ENCODE results near the gene PHC3.

The PHC3 gene, protein sequence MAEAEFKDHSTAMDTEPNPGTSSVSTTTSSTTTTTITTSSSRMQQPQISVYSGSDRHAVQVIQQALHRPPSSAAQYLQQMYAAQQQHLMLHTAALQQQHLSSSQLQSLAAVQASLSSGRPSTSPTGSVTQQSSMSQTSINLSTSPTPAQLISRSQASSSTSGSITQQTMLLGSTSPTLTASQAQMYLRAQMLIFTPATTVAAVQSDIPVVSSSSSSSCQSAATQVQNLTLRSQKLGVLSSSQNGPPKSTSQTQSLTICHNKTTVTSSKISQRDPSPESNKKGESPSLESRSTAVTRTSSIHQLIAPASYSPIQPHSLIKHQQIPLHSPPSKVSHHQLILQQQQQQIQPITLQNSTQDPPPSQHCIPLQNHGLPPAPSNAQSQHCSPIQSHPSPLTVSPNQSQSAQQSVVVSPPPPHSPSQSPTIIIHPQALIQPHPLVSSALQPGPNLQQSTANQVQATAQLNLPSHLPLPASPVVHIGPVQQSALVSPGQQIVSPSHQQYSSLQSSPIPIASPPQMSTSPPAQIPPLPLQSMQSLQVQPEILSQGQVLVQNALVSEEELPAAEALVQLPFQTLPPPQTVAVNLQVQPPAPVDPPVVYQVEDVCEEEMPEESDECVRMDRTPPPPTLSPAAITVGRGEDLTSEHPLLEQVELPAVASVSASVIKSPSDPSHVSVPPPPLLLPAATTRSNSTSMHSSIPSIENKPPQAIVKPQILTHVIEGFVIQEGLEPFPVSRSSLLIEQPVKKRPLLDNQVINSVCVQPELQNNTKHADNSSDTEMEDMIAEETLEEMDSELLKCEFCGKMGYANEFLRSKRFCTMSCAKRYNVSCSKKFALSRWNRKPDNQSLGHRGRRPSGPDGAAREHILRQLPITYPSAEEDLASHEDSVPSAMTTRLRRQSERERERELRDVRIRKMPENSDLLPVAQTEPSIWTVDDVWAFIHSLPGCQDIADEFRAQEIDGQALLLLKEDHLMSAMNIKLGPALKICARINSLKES

DNA sequence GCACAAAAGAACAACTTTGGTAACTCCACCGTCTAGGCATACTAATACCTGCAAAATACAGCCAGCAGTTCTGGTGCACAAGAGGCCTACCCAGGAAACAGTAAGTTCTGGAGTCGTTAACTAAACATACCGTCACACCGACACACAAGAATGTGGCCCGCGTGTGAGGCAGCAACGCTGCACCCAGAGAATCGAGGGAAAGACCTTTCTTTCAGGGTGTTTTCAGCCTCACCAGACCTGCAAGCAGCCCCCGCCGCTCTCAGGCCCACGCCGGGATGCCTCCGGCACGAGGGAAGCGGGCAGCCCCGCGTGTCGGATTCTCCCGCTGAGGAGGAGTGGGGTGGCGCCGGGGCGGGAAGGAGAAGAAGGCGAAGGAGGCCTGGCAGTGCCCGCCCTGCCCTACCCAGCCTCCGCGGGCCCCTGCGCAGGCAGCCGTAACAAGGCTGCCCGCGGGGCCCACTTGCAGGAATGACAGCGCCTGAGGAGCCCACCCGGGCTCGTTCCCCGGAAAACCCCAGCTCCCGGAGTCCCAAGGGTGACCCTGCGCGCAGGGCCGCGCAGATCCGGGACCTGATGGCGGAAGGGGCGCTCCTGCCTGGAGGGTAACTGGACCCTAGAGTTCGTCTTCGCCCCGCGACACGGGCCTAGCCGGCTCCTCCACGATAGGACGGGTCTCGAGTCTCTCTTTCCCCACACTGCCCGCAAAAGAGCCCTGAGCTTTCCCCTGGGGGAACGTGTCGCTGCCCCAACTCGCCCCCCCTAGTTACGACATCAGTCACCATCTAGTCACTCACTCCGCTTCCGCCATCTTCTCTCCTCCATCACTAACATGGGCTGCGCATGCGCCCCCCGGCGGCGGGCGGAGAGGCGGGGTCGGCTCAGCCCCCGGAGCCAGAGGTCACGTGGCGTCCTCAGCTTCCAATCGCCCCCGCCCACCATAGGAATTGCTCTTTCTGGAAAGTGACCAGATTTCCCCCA, at the start of gene PHC3:
TSS of gene PHC3 (minus strand) at position 826 of the 978 bp plus-strand sequence. CDS start at position 808, 18 bp downstream.
- TF ChIP-seq, protein P1, sequence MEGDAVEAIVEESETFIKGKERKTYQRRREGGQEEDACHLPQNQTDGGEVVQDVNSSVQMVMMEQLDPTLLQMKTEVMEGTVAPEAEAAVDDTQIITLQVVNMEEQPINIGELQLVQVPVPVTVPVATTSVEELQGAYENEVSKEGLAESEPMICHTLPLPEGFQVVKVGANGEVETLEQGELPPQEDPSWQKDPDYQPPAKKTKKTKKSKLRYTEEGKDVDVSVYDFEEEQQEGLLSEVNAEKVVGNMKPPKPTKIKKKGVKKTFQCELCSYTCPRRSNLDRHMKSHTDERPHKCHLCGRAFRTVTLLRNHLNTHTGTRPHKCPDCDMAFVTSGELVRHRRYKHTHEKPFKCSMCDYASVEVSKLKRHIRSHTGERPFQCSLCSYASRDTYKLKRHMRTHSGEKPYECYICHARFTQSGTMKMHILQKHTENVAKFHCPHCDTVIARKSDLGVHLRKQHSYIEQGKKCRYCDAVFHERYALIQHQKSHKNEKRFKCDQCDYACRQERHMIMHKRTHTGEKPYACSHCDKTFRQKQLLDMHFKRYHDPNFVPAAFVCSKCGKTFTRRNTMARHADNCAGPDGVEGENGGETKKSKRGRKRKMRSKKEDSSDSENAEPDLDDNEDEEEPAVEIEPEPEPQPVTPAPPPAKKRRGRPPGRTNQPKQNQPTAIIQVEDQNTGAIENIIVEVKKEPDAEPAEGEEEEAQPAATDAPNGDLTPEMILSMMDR (IDR thresholded peaks at IDR 0.05; ENCODE audit: insufficient read depth, low read depth, low read length, missing control alignments): no peak
- peak within 1 kb of the TSS; percentile 90 for H3K4me3 ChIP-seq (ENCODE audit: low read depth, low read length)
- DNase-seq (ENCODE audit: low read depth): peak; percentile 95

DNA sequence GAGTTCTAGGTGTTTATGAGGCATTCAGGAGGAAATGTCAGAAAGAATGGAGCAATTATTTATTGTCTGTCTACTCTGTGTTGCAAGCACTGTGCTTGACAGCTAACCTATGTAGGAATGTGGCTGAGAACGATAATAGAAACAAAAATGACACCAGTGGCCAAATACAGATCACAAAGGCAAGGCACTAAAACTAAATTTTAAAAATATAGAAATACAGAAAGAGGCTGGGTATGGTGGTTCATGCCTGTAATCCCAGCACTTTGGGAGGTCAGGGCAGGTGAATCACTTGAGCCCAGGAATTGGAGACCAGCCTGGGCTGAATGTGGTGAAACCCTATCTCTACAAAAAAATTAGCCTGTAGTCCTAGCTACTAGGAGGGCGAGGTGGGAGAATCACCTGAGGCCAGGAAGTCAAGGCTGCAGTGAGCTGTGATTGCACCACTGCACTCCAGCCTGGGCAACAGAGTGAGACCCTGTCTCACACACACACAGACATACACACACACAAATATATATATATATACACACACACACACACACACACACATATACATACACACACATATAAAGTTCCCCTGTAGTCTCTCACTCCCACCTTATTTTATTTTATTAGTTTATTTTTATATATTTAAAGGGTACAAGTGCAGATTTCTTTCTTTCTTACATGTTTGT, 46.7 kb upstream of the PHC3 start:
- no peak for DNase-seq (ENCODE audit: low read depth)
- TF ChIP-seq, protein P1 (IDR thresholded peaks at IDR 0.05; ENCODE audit: insufficient read depth, low read depth, low read length, missing control alignments): no peak
- H3K4me3 ChIP-seq (ENCODE audit: low read depth, low read length): no peak overlapping the region

DNA sequence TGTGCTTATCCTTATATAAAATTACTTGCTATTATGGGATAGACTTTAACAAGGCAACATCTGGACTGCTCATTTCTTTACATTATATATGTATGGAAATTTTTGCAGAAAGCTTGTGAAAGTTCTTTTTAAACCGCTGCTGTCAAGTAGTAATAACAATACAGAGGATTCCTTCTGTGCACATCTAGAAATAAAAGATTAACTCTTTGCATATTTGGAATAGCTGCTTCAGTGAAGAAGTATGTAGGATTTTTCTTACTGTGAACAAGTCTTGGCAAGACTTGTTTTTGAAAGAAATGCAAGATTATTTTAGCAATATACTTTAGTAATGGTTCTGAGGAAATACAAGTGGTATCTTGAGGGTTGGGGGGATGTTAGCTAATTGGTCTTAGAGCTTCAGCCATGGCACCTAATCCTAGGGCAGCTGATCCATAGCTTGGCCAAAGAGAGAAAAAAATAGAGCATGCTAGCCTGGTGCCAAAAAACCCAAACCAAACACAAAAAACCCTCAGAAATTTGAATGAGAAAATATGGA, 45.0 kb upstream of the PHC3 start:
- H3K4me3 ChIP-seq (ENCODE audit: low read depth, low read length): no peak overlapping the region
- TF ChIP-seq, protein P1 (IDR thresholded peaks at IDR 0.05; ENCODE audit: insufficient read depth, low read depth, low read length, missing control alignments): no peak
- no peak for DNase-seq (ENCODE audit: low read depth)

DNA sequence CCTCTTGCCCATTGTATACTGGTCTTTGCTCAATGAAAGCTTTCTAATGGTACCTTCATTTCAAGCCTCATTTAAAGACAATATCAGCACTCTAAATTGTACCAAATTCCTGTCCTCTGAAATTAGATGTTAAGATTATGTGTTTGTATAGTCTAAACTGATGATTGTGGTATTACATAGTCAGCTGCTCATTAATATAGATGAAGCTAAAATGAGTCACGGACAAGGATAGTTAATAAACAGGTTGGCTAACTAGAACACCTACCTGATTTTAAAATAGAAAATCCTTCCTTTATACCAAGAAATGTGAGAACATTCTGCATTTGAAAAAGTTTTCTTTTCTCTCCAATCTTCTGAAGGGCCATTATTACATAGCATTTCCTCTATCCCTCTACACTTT, 43.6 kb upstream of the PHC3 start:
- no peak for DNase-seq (ENCODE audit: low read depth)
- TF ChIP-seq, protein P1 (IDR thresholded peaks at IDR 0.05; ENCODE audit: insufficient read depth, low read depth, low read length, missing control alignments): no peak
- H3K4me3 ChIP-seq (ENCODE audit: low read depth, low read length): no peak overlapping the region

DNA sequence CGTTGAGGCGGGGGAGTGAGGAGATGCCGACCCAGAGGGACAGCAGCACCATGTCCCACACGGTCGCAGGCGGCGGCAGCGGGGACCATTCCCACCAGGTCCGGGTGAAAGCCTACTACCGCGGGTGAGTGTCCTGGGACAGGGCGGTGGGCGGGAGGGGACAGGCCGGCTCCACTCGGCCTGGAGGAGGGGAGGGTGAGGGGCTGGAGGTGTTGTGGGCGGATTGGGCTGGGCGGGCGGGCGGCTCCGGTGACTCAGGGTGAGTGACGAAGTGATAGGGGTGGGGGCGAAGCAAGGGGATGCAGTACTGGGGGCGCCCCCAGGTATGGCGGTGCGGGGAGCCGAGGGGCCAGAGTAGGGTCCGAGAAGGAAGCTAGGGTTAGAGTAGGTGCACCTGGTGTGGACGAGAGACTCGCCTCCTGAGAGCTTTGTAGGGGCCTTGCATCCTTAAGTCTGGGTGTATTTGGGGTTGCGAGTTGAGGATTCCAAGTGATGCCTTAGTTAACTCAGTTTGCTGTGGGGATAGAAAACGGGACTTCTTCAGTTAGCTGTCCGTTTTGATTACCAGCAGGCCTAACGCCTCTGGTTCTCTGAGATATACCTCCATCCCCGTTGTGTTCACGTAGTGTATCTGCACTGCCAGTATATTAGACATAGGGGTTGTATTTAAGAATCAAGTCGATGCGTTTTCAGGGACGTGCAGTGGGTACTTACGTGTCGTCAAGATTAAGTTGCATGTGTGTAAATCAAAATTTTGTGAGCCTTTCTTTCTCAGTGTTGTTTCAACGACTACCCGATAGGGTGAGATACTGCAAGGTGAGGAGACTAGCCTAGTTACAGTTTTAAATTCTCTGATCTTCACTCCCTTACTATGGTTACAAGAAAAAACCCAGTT, 41.4 kb upstream of the PHC3 start:
- TF ChIP-seq, protein P1 (IDR thresholded peaks at IDR 0.05; ENCODE audit: insufficient read depth, low read depth, low read length, missing control alignments): no peak
- peak overlapping the region; percentile 65 for H3K4me3 ChIP-seq (ENCODE audit: low read depth, low read length)
- DNase-seq (ENCODE audit: low read depth): peak; percentile 28
